ENCODE measurements around the gene ROBO1.

ROBO1 gene

GRCh38 chr3:78642226-78643035 lies 1125.4 kb downstream of the ROBO1 start:
- ATAC-seq (replicated peaks; ENCODE audit: extremely low read depth, poor library complexity, severe bottlenecking) (no peak), DNase-seq (ENCODE audit: low spot score in 2 of 2) (no peak)
- H3K4me1 Mint-ChIP-seq = no peaks in the 10 kb centered on the region
- peaks cover 4% of the 10 kb centered on the region for H3K9me3 Mint-ChIP-seq
- H3K27me3 Mint-ChIP-seq = no peaks in the 10 kb centered on the region
- H3K4me3 Mint-ChIP-seq = no peak overlapping the region
- no peak overlapping the region for H3K27ac Mint-ChIP-seq (ENCODE audit: low read depth)
- H3K36me3 Mint-ChIP-seq (ENCODE audit: insufficient read depth) = no peaks in the 10 kb centered on the region

DNA sequence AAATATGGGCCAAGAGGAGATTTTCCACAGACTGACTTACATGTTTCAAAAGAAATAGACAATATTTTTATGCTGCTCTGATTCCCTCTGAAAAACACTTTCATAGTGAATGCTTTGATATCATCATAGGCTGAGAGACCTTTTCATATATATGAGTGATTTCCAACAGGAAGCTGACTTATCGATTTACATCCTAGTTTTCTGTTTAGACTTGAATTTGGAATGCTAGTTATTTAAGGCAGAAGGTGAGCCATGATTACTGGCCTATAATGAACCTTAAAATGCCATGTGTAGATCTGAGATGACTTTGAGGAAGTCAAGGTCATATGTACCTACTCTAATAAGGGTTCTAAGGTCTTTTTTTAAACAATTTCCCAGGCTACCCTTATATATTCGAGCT lies 1126.1 kb downstream of the ROBO1 start:
- ATAC-seq (replicated peaks; ENCODE audit: extremely low read depth, poor library complexity, severe bottlenecking) = no peak
- H3K4me3 Mint-ChIP-seq = no peak overlapping the region
- H3K27me3 Mint-ChIP-seq = no peaks in the 10 kb centered on the region
- no peak overlapping the region for H3K27ac Mint-ChIP-seq (ENCODE audit: low read depth)
- H3K36me3 Mint-ChIP-seq (ENCODE audit: insufficient read depth) = no peaks in the 10 kb centered on the region
- no peaks in the 10 kb centered on the region for H3K4me1 Mint-ChIP-seq
- H3K9me3 Mint-ChIP-seq = peaks cover 4% of the 10 kb centered on the region
- no peak for DNase-seq (ENCODE audit: low spot score in 2 of 2)

DNA sequence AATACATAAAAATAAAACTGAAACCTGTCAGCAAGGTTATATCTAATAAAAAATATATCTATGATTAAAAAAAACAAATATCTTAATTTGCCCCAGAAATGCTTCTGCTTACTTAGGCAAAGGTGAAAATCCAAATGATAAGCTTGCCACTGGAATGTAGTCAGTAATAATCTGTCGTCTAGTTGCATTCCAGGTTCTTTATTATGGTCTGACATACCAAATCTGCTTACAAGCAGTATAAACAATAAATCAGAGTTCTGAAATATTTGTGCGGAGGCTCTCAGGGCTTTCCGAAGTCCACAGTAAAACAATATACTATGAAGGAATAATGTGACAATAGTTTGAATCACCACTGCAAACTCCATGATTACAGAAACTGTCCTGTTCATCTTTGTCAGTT lies 1133.5 kb downstream of the ROBO1 start:
- Mint-ChIP-seq H3K9me3 (no peaks in the 10 kb centered on the region), H3K27ac (ENCODE audit: low read depth) (no peak overlapping the region), H3K4me3 (no peak overlapping the region), H3K27me3 (no peaks in the 10 kb centered on the region), H3K36me3 (ENCODE audit: insufficient read depth) (no peaks in the 10 kb centered on the region), H3K4me1 (no peaks in the 10 kb centered on the region)
- no peak for ATAC-seq (replicated peaks; ENCODE audit: extremely low read depth, poor library complexity, severe bottlenecking)
- no peak for DNase-seq (ENCODE audit: low spot score in 2 of 2)

GRCh38 chr3:78633626-78634025 lies 1134.2 kb downstream of the ROBO1 start:
- ATAC-seq (replicated peaks; ENCODE audit: extremely low read depth, poor library complexity, severe bottlenecking) = no peak
- DNase-seq (ENCODE audit: low spot score in 2 of 2) = no peak
- no peaks in the 10 kb centered on the region for H3K27me3 Mint-ChIP-seq
- H3K4me1 Mint-ChIP-seq = no peaks in the 10 kb centered on the region
- no peaks in the 10 kb centered on the region for H3K36me3 Mint-ChIP-seq (ENCODE audit: insufficient read depth)
- H3K4me3 Mint-ChIP-seq = no peak overlapping the region
- no peak overlapping the region for H3K27ac Mint-ChIP-seq (ENCODE audit: low read depth)
- peaks cover 4% of the 10 kb centered on the region for H3K9me3 Mint-ChIP-seq

GRCh38 chr3:78632925-78633553 lies 1134.8 kb downstream of the ROBO1 start:
- DNase-seq (ENCODE audit: low spot score in 2 of 2) = no peak
- no peak overlapping the region for H3K4me3 Mint-ChIP-seq
- H3K27ac Mint-ChIP-seq (ENCODE audit: low read depth) = no peak overlapping the region
- no peaks in the 10 kb centered on the region for H3K27me3 Mint-ChIP-seq
- no peaks in the 10 kb centered on the region for H3K4me1 Mint-ChIP-seq
- peaks cover 8% of the 10 kb centered on the region for H3K9me3 Mint-ChIP-seq
- no peak for ATAC-seq (replicated peaks; ENCODE audit: extremely low read depth, poor library complexity, severe bottlenecking)
- no peaks in the 10 kb centered on the region for H3K36me3 Mint-ChIP-seq (ENCODE audit: insufficient read depth)

- H3K4me3 Mint-ChIP-seq = no peak overlapping the region
Observed at GRCh38 chr3:78629544-78629943, 1138.3 kb downstream of the ROBO1 start.

DNA sequence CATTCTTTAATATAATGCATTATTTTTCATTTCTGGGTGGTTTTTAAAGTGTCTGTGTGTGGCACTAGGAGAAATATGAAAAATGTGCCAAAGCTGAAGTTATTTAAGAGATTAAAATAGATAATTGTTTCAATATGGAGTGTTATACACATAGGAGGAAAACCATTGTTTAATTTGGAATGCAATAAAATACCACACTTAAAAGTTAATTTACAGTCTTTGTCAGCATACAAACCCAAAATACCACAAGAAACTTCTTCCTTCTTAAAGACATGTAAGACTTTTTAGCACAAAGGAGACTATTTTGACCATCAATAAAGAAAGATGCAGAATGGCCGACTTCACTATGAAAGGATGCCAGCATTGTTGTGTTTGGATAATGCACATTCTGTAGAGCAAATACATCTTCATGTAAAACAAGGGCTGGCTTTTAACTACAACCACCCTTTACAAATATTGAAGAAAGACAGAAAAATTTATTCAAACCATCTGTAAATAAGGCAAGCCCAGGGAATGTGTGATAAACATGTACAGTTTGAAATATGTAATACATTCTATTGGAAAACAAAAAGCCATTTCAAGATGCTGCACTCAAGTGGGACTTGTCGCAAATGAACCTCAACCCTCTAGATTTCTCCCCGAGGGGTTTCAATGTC lies 1146.6 kb downstream of the ROBO1 start:
- H3K9me3 Mint-ChIP-seq = peaks cover 6% of the 10 kb centered on the region
- no peak overlapping the region for H3K4me3 Mint-ChIP-seq
- H3K27me3 Mint-ChIP-seq = no peaks in the 10 kb centered on the region
- H3K27ac Mint-ChIP-seq (ENCODE audit: low read depth) = no peak overlapping the region
- DNase-seq (ENCODE audit: low spot score in 2 of 2) = no peak
- no peaks in the 10 kb centered on the region for H3K36me3 Mint-ChIP-seq (ENCODE audit: insufficient read depth)
- no peak for ATAC-seq (replicated peaks; ENCODE audit: extremely low read depth, poor library complexity, severe bottlenecking)
- H3K4me1 Mint-ChIP-seq = no peaks in the 10 kb centered on the region

More at GRCh38 chr3:78629544-78629943, 1138.3 kb downstream of the ROBO1 start:
- Mint-ChIP-seq H3K4me1 (no peaks in the 10 kb centered on the region), H3K27me3 (no peaks in the 10 kb centered on the region), H3K9me3 (peaks cover 8% of the 10 kb centered on the region), H3K27ac (ENCODE audit: low read depth) (no peak overlapping the region), H3K36me3 (ENCODE audit: insufficient read depth) (no peaks in the 10 kb centered on the region)
- no peak for DNase-seq (ENCODE audit: low spot score in 2 of 2)
- no peak for ATAC-seq (replicated peaks; ENCODE audit: extremely low read depth, poor library complexity, severe bottlenecking)

DNA sequence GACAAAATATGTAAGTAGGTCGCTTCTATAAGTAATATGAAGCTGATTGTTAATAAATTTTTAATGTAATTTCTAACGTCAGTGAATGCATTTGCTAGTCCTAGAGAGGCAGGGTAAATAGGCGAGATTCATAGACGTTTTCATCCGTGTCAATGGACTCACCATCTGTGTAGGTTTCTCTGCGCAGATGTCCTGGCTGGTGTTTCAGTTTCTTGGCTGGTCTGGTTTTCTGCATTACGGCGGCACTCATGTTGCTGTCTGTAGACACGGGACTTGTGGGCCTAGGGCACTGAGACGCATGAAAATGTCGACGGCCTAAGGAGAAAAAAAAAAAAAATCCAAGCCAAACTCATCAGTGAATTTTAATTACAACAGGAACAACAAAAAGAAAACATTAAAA lies 1153.3 kb downstream of the ROBO1 start:
- H3K9me3 Mint-ChIP-seq = peaks cover 6% of the 10 kb centered on the region
- H3K4me1 Mint-ChIP-seq = no peaks in the 10 kb centered on the region
- DNase-seq (ENCODE audit: low spot score in 2 of 2) (no peak), ATAC-seq (replicated peaks; ENCODE audit: extremely low read depth, poor library complexity, severe bottlenecking) (no peak)
- no peak overlapping the region for H3K27ac Mint-ChIP-seq (ENCODE audit: low read depth)
- no peaks in the 10 kb centered on the region for H3K36me3 Mint-ChIP-seq (ENCODE audit: insufficient read depth)
- H3K27me3 Mint-ChIP-seq = no peaks in the 10 kb centered on the region
- no peak overlapping the region for H3K4me3 Mint-ChIP-seq

DNA sequence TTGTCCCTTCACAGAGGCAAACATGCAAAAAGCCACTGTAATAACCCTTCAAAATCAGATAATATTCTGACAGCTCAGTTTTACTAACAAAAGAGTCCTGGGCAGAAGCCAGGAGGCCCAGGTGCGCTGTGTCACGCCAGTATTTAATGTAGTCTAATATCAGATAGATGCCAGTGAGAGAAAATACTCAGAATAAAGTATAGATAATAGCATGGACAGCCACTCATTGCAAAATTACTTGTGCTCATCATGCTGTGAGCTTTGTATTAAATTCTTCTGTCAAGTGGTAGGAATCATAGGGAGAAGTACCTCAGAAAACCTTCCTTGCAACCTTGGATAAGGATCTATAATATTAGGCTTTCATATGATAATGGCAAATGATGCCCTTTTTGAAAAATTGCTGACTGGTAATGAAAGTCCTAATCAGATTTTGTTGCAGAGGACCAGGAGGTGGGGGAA lies 1154.3 kb downstream of the ROBO1 start:
- Mint-ChIP-seq H3K27me3 (no peaks in the 10 kb centered on the region), H3K4me1 (no peaks in the 10 kb centered on the region), H3K27ac (ENCODE audit: low read depth) (no peak overlapping the region), H3K4me3 (no peak overlapping the region), H3K36me3 (ENCODE audit: insufficient read depth) (no peaks in the 10 kb centered on the region), H3K9me3 (peaks cover 5% of the 10 kb centered on the region)
- ATAC-seq (replicated peaks; ENCODE audit: extremely low read depth, poor library complexity, severe bottlenecking) (no peak), DNase-seq (ENCODE audit: low spot score in 2 of 2) (no peak)

DNA sequence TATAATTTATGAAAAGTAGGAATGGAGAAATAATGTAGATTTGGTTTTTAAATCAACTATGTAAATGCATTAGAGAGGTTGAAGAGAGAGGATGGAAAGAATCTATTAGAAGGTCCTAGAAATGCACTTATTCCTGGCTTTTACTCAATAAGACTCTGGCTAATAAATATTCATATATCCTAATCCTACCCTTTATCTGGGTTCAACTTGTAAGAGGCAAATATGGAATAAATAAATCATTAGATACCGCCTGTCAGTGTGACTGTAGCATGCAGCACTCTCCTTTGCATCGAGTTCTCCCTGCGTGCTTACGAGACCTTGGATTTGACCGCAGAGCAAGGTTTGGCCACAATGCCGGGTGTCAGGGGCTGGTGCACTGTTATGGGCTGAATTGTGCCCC lies 1156.5 kb downstream of the ROBO1 start:
- no peak overlapping the region for H3K27ac Mint-ChIP-seq (ENCODE audit: low read depth)
- H3K9me3 Mint-ChIP-seq = peaks cover 18% of the 10 kb centered on the region
- no peak for ATAC-seq (replicated peaks; ENCODE audit: extremely low read depth, poor library complexity, severe bottlenecking)
- no peaks in the 10 kb centered on the region for H3K4me1 Mint-ChIP-seq
- no peak for DNase-seq (ENCODE audit: low spot score in 2 of 2)
- no peaks in the 10 kb centered on the region for H3K36me3 Mint-ChIP-seq (ENCODE audit: insufficient read depth)
- no peaks in the 10 kb centered on the region for H3K27me3 Mint-ChIP-seq
- no peak overlapping the region for H3K4me3 Mint-ChIP-seq

GRCh38 chr3:78610462-78611125 lies 1157.2 kb downstream of the ROBO1 start:
- no peaks in the 10 kb centered on the region for H3K4me1 Mint-ChIP-seq
- DNase-seq (ENCODE audit: low spot score in 2 of 2) = no peak
- ATAC-seq (replicated peaks; ENCODE audit: extremely low read depth, poor library complexity, severe bottlenecking) = no peak

DNA sequence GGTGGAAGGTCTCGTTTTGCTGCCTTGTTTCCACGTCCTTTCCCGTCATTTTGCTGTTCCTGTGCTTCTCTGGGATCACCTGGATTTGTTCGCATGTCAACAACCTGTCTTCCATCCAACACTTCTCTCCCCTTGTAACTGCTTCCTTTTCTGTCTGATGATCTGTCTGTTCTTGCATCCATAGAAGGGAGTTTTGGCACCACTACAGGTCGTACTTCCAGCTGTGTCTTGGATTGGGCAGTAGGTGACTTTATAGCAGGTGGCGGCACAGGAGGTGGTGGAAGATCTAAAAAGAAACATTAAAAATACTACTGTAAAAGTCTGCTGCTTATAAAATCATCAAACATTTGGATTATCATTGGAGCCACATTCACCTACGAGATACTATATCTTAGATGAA lies 1161.0 kb downstream of the ROBO1 start:
- DNase-seq (ENCODE audit: low spot score in 2 of 2) = no peak
- no peak for ATAC-seq (replicated peaks; ENCODE audit: extremely low read depth, poor library complexity, severe bottlenecking)
- Mint-ChIP-seq H3K9me3 (peaks cover 33% of the 10 kb centered on the region), H3K36me3 (ENCODE audit: insufficient read depth) (no peaks in the 10 kb centered on the region), H3K4me3 (no peak overlapping the region), H3K27me3 (no peaks in the 10 kb centered on the region), H3K4me1 (no peaks in the 10 kb centered on the region), H3K27ac (ENCODE audit: low read depth) (no peak overlapping the region)

More at GRCh38 chr3:78610462-78611125, 1157.2 kb downstream of the ROBO1 start:
- Mint-ChIP-seq H3K4me3 (no peak overlapping the region), H3K36me3 (ENCODE audit: insufficient read depth) (no peaks in the 10 kb centered on the region), H3K27me3 (no peaks in the 10 kb centered on the region), H3K27ac (ENCODE audit: low read depth) (no peak overlapping the region), H3K9me3 (peaks cover 23% of the 10 kb centered on the region)
